HG03469 (cell line): Measurements from ENCODE around the gene SCMH1.
"Not testable (repeated sequence)": the region's sequence is repeated elsewhere in the genome, so short reads cannot be mapped to it uniquely, and the experiment has no call there.

Experiments used
- ATAC-seq: cut with Tn5 transposase; IDR thresholded peaks from one replicate; pipeline ENCODE4 v1.9.1; 2021; ENCODE audit warnings: mild to moderate bottlenecking, moderate library complexity, moderate number of reproducible peaks; ENCODE audit not compliant: unreplicated experiment

The SCMH1 gene

GRCh38 chr1:41158147-41158875 is 83.8 kb downstream of the SCMH1 start:
- ATAC-seq, result no peak

GRCh38 chr1:41155105-41155504 is 87.0 kb downstream of the SCMH1 start:
- no peak for ATAC-seq

GRCh38 chr1:41153750-41154274 is 88.3 kb downstream of the SCMH1 start:
- no peak for ATAC-seq

DNA sequence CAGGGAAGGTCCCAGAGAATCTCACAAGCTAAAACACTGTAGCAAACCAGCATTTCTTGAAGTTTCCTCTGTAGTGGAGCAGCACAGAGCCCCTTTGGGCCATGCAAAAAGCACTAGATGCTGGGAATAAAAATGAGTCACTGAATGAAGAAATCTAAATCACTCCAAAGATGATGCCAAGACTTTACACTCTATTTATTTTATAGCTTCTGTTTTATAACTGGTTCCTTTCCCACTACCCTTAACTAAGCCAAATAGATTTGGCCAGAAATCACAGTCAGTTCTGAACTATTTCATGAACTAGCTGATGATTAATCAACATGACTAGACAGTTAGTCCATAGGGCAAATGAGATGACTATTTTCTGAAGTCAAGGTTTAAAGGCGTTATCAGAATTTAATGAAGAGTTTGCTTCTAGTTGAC is 89.5 kb downstream of the SCMH1 start:
- no peak for ATAC-seq

DNA sequence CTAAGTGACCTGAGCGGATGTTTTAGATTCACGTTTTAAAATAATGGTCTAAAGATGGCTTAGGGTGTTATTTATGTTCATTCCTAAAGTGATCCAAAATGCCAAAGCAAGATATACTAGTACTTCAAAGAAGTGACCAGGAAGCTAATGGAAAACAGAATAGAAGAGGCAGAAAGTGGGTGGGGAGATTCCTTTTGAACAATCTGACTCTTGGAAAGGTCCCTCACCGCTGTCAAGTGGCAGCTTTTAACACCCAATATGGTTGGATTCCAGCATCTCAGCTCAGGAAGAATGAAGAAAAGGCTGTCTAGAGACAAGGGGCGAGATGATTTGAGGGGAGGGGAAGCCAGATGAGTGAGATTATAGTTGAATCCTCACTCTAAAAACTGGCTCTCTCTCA is 90.3 kb downstream of the SCMH1 start:
- ATAC-seq, result no peak

- ATAC-seq, result no peak
Measured at GRCh38 chr1:41149570-41149969, 92.5 kb downstream of the SCMH1 start.

GRCh38 chr1:41144285-41144684 is 97.8 kb downstream of the SCMH1 start:
- ATAC-seq, result no peak

DNA sequence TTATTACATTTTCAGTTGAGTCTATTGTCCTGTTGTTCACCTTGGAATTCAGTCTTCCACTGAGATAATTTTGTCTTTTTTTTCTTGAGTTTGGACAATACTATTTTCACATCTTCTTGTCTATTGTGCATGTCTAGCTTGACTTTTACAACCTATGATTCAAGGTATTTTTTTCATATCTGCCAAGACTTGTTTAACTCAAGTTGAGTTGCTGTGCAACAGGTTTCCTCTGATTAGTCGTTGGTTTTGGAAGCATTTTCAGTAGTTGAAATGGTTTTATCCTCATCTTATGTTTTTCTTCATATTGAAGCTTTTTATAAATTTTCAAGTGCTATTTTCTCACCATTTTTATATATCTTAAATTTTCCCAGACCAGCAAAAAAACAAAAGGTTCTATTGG is 103.6 kb downstream of the SCMH1 start:
- no peak for ATAC-seq

GRCh38 chr1:41135196-41135947 is 106.7 kb downstream of the SCMH1 start:
- ATAC-seq, result no peak

DNA sequence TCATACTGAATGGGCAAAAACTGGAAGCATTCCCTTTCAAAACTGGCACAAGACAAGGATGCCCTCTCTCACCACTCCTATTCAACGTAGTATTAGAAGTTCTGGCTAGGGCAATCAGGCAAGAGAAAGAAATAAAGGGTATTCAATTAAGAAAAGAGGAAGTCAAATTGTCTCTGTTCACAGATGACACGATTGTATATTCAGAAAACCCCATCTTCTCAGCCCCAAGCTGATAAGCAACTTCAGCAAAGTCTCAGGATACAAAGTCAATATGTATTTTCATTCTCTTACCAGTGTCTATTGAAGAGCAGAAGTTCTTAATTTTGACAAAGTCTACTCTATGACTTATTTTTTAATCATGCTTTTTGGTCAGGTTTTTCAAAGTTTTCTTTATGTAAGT is 107.8 kb downstream of the SCMH1 start:
- ATAC-seq, result not testable (repeated sequence)

DNA sequence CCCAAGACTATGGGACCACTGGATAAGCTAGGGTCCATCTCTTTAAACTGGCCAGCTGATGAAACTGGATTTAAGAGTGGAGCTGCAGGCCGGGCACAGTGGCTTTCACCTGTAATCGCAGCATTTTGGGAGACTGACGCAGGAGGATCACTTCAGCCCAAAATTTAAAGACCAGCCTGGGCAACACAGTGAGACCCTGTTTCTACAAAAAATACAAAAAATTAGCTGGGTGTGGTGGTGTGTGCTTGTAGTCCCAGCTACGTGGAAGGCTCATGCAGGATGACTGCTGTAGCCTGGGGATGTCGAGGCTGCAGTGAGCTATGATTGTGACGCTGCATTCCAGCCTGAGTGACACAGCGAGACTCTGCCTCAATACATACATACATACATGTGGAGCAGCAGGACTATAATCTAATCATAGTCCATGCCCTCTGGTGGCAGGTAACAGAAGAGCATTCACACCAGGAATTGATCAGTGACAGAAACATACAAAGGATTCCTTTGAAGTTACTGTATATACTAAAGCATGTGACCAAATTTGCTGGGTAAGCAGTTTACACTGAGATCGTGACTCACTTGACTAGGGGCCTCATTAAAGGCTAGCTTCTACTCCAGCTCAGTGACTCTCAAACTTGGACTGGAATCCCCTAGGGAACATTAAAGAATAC is 119.1 kb downstream of the SCMH1 start:
- no peak for ATAC-seq

DNA sequence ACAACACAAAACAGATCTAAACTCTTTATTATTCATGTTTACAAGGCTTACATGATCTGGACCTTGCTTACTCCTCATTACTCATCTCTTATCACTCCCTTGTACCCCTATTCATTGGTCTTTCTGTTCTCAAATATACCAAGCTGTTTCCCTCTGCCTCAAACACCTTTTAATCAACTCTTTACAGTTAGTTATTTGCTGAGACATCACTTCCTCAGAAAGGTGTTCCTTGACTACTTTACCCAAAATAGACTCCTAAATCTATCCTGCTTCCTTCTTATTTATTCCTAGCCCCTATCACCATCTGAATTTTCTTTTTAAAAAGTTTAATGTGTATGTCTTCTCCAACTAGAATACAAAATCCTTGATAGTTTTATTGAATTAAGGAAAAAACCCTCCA is 120.0 kb downstream of the SCMH1 start:
- no peak for ATAC-seq

- ATAC-seq, result no peak
Measured at GRCh38 chr1:41118645-41119044, 123.5 kb downstream of the SCMH1 start.

GRCh38 chr1:41117241-41117640 is 124.9 kb downstream of the SCMH1 start:
- not testable (repeated sequence) for ATAC-seq

GRCh38 chr1:41110736-41111135 is 131.4 kb downstream of the SCMH1 start:
- ATAC-seq, result no peak

DNA sequence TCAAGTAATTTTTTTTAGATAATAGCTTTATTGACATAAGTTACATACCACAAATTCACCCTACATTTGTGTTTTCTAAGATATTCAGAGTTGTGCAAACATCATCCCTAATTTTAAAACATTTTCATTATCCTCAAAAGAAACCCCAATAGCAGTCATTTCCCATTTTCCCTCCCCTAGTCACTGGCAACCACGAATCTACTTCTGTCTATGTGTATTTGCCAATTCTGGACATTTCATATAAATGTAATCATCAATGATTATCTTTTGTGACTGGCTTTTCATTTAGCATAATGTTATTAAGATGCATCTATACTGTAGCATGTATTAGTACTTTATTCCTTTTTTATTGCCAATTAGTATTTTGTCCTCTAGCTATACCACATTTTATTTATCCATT is 131.8 kb downstream of the SCMH1 start:
- ATAC-seq, result no peak

DNA sequence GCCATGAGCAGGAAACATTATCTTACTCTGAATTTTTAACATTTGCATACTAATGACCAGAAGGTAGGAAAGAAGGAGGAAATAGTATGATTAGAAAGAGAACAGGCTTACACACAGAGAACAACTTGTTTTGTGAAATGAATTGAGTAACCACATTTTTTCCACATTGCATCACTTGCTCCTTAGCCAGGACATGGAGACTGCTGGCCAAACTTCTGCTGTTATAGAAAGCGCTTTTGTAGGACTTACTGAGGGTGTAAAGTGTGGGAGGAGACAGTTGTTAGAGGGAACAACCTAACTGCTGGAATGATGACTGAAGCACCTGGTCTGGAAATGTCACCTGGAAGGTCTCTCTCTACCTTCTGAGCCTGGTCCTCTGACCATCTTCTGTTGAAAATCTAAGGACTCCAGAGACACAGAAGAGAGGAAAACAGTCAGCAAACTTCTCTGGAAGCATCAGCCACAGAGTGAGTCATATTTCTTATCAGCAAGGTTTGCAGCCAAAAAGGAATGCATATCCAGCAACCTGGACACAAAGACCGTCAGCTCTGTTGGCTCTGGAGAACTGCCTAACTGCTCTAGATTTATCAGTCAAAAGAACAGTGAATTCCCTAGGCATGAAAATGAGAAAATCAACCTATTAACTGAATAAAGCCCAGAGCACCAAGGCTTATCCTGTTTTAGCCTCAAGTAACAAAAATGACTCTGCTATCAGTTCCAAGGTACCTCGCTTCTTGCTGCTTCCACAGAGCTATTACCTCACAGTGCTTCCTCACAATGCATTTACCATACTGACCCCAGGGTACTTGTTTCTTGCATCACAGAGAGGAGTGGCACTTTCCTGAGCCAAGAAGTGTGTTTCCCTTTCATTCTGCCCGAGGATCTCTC is 132.6 kb downstream of the SCMH1 start:
- ATAC-seq, result no peak

- ATAC-seq, result no peak
Measured at GRCh38 chr1:41108696-41109275, 133.3 kb downstream of the SCMH1 start.

DNA sequence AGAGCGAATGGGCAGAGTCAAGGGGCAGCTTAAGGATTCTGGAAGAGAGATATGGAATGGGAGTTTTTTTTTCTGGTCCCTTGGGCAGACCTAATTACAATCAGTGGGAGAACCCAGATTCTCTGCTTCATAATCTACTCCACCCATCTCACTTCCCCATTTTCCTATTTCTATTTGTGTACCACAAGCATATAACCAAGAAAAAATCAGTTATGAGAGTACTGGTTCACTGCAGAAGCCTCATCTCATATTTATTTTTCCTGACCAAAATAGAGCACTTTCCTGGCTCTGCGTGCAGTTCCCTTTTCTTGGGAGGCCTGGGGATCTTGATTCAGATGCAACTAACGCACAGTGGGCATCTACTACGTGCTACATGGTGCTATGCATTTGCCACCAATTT is 138.3 kb downstream of the SCMH1 start:
- ATAC-seq, result no peak

DNA sequence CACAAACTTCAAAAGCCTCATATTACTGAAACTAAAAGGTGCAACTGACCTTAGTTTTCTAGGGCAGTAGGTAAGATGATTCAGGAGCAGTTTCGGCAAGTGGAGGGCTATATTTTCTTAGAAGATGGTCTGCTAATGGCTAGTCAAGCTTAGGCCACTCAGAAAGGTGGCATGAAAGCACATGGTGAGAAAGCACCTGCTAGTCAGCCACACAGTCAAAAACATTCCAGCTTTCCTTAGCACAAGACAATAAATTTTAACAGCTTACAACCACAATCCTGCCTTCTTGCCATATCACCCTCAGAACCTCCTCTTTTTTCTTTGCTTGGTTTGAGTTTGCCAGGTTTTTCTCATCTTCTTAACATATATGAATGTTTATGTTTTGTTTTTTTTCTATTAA is 139.5 kb downstream of the SCMH1 start:
- ATAC-seq, result no peak
